NK-92 (cell line): Measurements from ENCODE around the gene MELK.
"Not testable (repeated sequence)": the region's sequence is repeated elsewhere in the genome, so short reads cannot be mapped to it uniquely, and the experiment has no call there.

ENCODE experiments used
- DNase-seq: peaks from one replicate; lab custom pipeline; 2025; ENCODE audit not compliant: unreplicated experiment; lab: John Stamatoyannopoulos, UW

MELK gene

DNA sequence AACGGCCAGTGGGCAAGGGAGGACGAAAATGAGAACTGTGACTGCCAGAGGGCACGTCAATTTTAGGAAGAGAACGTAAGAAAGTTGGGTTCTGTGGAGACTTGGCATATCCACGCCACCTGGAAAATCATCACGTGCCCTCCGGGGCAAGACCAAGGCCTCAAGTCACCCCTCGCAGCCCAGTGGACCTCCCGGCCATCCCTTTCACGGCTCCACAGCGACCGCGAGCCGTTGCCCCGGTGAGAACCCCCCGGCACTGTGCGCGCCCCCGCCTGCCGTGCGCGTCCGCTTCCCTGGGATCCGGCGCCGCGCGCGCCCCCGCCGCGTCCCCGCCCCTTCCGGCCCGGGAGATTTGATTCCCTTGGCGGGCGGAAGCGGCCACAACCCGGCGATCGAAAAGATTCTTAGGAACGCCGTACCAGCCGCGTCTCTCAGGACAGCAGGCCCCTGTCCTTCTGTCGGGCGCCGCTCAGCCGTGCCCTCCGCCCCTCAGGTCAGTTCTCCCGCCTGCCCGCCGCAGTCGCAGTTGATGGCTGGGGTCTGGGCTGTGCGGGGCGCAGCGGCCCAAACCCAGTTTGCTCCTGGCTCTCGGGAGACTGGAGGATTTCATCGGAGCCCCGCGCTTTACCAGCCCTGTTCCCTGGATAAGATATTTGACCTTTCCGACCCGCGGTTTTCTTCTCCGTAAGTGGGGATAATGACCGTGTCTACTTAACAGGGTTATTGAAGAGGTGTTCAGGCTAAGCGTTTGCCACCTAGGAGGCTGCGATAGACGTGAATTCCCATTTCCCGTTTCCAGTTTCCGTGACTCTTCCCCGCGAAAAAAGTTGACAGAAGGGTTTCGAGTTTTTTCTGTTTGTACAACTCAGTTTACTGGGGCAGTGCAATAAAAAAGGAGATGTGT, at the start of gene MELK:
MELK (plus strand) TSS at position 381 of the 904 bp plus-strand sequence. CDS start 8,787 bp downstream, outside the sequence.
- no peak for DNase-seq

GRCh38 chr9:36530224-36530623, 42.5 kb upstream of the MELK start:
- DNase-seq, result no peak

DNA sequence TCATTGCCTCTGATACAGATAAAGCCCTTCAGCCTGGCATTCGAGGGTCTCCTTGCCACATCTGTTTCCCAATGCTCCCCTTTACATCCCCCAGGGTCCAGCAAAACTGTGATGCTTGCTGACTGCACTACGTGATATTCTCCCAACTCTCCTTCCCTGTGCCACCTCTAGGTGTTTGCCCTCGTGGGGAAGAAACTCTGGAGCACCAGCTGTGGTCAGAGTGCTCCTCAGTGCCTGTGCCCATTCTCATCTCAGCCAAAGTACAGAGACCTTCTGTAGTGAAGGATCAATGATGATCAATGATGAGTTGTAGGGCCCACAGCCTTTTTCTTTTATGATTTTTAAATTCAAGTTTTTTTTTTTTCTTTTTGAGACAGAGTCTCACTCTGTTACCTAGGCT, 40.3 kb upstream of the MELK start:
- DNase-seq, result no peak

DNA sequence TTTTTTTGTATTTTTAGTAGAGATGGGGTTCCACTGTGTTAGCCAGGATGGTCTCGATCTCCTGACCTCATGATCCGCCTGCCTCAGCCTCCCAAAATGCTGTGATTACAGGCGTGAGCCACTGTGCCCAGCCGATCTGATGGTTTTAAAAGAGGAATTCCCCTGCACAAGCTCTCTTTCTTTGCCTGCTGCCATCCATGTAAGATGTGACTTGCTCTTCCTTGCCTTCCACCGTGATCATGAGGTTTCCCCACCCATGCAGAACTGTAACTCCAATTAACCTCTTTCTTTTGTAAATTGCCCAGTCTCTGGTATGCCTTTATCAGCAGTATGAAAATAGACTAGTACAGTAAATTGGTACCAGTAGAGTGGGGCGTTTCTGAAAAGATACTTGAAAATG, 39.0 kb upstream of the MELK start:
- DNase-seq, result not testable (repeated sequence)

- DNase-seq, result no peak
These were observed 37.6 kb upstream of the MELK start for GRCh38 chr9:36535107-36535506.

DNA sequence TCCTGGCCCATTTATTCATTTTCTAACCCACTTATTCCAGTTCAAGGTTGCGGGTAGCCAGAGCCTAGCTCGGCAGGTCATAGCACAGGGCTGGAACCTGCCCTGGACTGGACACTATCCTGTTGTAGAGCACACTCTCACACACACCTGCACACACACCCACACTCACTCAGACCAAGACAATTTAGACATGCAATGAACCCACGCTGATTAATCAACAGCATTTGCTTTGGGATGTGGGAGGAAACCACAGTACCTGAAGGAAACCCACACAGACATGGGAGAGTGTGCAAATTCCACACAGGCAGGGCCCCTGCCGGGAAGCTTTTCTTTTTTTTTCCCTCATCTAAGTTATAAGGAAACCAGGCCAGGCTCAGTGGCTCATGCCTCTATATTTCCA, 34.8 kb upstream of the MELK start:
- DNase-seq, result no peak

GRCh38 chr9:36542355-36542754, 30.3 kb upstream of the MELK start:
- no peak for DNase-seq

- no peak for DNase-seq
These were observed 28.8 kb upstream of the MELK start for GRCh38 chr9:36543916-36544315.

GRCh38 chr9:36547598-36547997, 25.1 kb upstream of the MELK start:
- DNase-seq, result no peak

- DNase-seq, result no peak
These were observed 24.2 kb upstream of the MELK start for GRCh38 chr9:36548454-36548853.

DNA sequence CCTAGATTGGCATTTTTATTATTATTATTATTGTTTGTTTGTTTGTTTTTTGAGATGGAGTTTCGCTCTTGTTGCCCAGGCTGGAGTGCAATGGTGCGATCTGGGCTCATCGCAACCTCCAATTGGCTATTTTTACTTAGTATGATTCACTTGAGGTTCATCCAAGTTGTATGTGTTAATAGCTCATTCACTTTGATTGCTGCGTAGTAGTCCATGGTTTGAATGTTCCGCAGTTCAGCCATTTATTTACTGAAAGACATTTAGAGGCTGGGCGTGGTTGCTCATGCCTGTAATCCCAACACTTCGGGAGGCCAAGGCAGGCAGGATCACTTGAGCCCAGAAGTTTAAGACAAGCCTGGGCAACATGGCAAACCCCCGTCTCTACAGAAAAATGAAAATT, 22.6 kb upstream of the MELK start:
- DNase-seq, result no peak

GRCh38 chr9:36550631-36551098, 22.0 kb upstream of the MELK start:
- not testable (repeated sequence) for DNase-seq

DNA sequence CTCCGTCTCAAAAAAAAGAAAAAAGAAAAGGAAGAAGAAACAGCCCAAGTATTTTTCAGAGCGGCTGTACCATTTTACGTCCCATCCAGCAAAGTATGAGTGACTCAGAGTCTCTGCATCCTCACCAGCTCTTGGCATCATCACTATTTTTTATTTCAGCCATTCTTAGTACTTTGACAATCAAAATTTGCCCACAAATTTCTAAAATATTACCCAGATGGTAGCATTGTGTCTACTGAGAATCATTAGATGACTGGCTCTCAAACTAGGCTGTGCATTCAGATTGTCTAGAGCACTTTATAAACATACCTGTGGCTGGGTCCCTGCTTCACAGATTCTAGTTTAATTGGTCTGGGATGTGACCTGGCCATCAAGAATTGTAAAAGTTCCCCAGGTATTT, 21.6 kb upstream of the MELK start:
- DNase-seq, result no peak

GRCh38 chr9:36551910-36552309, 20.8 kb upstream of the MELK start:
- DNase-seq, result no peak

DNA sequence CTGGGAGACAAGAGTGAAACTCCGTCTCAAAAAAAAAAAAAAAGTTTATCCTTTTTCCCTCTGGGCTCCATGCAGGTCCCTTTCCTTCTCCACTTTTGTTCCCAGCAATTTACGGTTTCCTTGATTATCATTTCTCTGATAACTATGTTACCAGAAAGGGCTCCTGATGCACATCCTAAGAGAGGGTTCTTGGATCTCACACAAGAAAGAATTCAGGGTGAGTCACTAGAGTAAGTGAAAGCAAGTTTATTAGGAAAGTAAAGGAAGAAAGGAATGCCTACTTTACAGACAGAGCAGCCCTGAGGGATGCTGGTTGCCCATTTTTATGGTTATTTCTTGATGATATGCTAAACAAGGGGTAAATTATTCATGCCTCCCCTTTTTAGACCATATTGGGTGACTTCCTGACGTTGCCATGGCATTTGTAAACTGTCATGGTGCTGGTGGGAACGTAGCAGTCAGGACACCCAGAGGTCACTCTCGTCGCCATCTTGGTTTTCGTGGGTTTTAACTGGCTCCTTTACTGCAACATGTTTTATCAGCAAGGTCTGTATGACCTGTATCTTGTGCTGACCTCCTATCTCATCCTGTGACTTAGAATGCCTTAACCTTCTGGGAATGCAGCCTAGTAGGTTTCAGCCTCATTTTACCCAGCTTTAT, 13.5 kb upstream of the MELK start:
- no peak for DNase-seq

DNA sequence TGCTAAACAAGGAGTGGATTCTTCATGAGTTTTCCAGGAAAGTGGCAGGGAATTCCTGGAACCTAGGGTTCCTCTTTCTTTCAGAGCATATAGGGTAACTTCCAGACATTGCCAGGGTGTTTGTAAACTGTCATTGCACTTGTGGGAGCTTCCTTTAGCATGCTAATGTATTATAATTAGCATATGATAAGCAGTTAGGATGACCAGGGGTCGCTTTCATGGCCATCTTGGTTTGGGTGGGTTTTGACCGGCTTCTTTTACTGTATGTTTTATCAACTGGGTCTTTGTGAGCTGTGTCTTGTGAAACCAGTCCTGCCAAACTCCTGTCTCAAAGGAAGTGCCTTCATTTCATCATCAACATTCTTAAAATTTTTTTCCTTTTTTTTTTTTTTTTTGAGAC, 11.9 kb upstream of the MELK start:
- no peak for DNase-seq

DNA sequence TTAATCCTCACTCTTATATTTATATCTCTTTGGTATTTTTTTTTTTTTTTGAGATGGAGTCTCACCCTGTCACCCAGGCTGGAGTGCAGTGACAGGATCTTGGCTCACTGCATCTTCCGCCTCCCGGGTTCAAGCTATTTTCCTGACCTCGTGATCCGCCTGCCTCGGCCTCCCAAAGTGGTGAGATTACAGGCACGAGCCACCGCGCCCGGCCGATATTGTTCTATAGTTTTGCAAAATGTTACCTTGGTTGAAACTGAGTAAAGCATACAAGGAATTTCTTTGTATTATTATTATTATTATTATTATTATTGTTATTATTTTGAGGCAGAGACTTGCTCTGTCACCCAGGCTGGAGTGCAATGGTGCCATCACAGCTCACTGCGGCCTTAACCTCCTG, 9.9 kb upstream of the MELK start:
- not testable (repeated sequence) for DNase-seq

GRCh38 chr9:36566813-36567221, 5.9 kb upstream of the MELK start:
- DNase-seq, result no peak

DNA sequence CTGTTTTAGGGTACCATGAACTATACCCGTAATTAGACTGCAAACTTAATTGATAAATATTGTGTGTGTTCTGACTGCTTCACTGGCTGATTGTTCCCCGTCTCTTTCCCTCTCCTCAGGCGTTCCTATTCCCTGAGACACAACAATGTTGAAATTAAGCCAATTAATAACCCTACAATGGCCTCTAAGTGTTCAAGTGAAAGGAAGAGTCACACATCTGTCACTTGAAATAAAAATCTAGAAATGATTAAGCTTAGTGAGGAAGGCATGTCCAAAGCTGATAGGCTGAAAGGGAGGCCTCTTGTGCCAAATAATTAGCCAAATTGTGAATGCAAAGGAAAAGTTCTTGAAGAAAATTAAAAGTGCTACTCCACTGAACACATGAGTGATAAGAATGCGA, 4.0 kb upstream of the MELK start:
- DNase-seq, result not testable (repeated sequence)

DNA sequence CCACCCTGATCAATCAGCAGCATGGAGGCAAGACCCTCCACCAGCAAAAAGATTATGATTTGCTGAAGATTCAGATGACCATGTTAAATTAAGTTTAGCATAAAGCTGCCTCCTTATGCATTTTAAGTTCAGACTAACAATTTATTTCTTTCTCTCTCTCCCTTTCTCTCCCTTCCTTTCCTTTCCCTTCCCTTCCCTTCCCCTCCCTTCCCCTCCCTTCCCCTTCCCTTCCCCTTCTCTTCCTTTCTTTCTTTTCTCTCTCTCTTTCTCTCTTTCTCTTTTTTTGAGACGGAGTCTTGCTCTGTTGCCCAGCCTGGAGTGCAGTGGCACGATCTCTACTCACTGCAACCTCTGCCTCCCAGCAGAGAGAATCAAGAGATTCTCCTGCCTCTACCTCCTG, 1.4 kb upstream of the MELK start:
- no peak for DNase-seq

GRCh38 chr9:36574045-36574444, 1.4 kb downstream of the MELK start:
- not testable (repeated sequence) for DNase-seq

DNA sequence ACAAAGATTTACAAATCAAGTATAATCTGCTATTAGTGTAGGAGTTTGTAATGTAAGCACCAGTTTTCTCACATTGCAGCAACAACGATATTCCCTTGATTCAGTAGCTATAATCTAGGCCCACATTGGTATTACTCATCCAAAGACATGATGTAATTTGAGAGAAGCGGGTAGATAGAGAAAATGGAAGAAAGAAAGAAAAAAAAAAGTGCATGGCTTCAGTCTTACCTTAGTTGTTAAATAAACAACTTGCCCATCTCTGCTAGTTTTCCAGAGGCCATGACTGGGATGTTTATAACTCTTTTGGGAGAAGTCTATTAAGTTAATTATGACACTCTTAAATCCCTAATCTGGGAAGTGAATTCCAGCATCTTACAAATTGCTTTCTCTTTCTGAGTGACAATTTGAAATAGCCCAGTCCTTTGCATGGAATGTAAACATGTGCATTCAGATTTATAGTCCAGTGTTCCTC, 2.8 kb downstream of the MELK start:
- no peak for DNase-seq
